Loucy (cell line): Measurements from ENCODE around the gene CADM3.

Experiments
- EZH2phosphoT487 ChIP-seq: fragments of 200-600 bp; IDR thresholded peaks from 2 replicates; pipeline ENCODE4 v1.6.1; 2018; ENCODE audit warnings: antibody characterized with exemption, mild to moderate bottlenecking, moderate library complexity, borderline replicate concordance
- TF ChIP-seq, protein P1 (sequence below): fragments of 200-600 bp; sonication (generic); conservative IDR thresholded peaks from 2 replicates; pipeline ENCODE4 v1.5.1; 2014; ENCODE audit warnings: mild to moderate bottlenecking, antibody characterized with exemption, low read length

DNA sequence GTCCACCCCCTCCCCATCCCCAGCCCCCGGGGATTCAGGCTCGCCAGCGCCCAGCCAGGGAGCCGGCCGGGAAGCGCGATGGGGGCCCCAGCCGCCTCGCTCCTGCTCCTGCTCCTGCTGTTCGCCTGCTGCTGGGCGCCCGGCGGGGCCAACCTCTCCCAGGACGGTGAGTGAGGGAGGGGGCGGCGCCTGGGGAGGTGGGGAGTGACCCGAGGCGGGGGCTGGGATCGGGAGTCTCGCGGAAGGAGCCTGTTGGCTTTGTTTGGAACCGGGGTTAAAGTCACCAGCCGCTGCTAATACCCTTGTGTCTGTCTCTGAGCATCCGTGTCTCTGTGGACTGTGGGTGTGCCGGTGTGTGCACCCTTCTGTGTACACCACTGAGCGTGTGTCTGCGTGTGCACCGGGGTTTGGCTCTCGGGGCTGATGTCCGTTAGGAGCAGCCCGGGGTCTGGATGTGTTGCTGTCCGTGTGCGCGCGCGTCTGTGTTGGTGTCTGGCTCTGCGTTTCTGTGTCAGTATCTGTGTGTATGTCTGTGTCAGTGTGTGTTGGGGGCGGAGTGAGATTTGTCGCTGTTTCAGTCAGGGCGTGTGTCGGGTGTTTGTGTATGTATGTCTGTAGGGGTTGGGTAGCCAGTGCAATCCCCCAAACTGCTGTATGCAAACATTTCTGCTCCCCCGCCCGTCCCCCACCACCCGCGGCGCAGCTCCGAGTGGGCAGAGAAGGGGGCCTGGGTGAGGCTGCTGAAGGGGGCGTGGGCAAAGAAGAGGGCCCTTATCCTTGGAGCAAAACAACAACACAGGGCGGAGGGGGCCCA is 480 bp downstream of the CADM3 start:
- no peak for TF ChIP-seq EZH2phosphoT487
- TF ChIP-seq, protein P1, sequence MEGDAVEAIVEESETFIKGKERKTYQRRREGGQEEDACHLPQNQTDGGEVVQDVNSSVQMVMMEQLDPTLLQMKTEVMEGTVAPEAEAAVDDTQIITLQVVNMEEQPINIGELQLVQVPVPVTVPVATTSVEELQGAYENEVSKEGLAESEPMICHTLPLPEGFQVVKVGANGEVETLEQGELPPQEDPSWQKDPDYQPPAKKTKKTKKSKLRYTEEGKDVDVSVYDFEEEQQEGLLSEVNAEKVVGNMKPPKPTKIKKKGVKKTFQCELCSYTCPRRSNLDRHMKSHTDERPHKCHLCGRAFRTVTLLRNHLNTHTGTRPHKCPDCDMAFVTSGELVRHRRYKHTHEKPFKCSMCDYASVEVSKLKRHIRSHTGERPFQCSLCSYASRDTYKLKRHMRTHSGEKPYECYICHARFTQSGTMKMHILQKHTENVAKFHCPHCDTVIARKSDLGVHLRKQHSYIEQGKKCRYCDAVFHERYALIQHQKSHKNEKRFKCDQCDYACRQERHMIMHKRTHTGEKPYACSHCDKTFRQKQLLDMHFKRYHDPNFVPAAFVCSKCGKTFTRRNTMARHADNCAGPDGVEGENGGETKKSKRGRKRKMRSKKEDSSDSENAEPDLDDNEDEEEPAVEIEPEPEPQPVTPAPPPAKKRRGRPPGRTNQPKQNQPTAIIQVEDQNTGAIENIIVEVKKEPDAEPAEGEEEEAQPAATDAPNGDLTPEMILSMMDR, result no peak
